GM23248 (cell line): Measurements from ENCODE around the gene CTNNA3.

Experiments used
- EZH2 ChIP-seq: fragments of 200-600 bp; sonication (generic); IDR thresholded peaks from 2 replicates; pipeline ENCODE4 v1.6.1; 2018; ENCODE audit warnings: antibody characterized with exemption, mild to moderate bottlenecking; ENCODE audit not compliant: insufficient read depth, poor library complexity, severe bottlenecking
- EZH2phosphoT487 ChIP-seq: fragments of 200-600 bp; sonication (generic); IDR thresholded peaks from 2 replicates; pipeline ENCODE4 v1.6.1; 2018; ENCODE audit warnings: antibody characterized with exemption, moderate library complexity, mild to moderate bottlenecking, low read depth; ENCODE audit not compliant: insufficient read depth

- no peak for TF ChIP-seq EZH2
- no peak for TF ChIP-seq EZH2phosphoT487
Measured at GRCh38 chr10:66273966-66274519, 1422.0 kb downstream of the CTNNA3 start.
